WTC11 (cell line): Measurements from ENCODE around the gene ZNF254.

Experiments used
- ATF6 ChIP-seq: sonication (generic); formaldehyde crosslinking; IDR thresholded peaks from 2 replicates; pipeline ENCODE4 v1.8.1; 2023; ENCODE audit warnings: mild to moderate bottlenecking, missing genetic modification reagents
- CTCF ChIP-seq: fragments of 200-600 bp; IDR thresholded peaks from 2 replicates; pipeline ENCODE4 v1.8.0; 2022; ENCODE audit warnings: antibody characterized with exemption
- IRF2 ChIP-seq: sonication (generic); formaldehyde crosslinking; IDR thresholded peaks from 2 replicates; pipeline ENCODE4 v1.8.0; 2022; ENCODE audit warnings: low read depth, missing genetic modification reagents, borderline replicate concordance
- MAX ChIP-seq: sonication (generic); formaldehyde crosslinking; IDR thresholded peaks from 2 replicates; pipeline ENCODE4 v1.8.0; 2022; ENCODE audit warnings: mild to moderate bottlenecking, missing genetic modification reagents
- USF1 ChIP-seq: sonication (generic); formaldehyde crosslinking; IDR thresholded peaks from 2 replicates; pipeline ENCODE4 v1.8.0; 2022; ENCODE audit warnings: mild to moderate bottlenecking, missing genetic modification reagents
- ZNF532 ChIP-seq: fragments of 250-450 bp; sonication (Bioruptor Pico); IDR thresholded peaks from 2 replicates; pipeline ENCODE4 v1.9.0; 2021; ENCODE audit warnings: mild to moderate bottlenecking, borderline replicate concordance

GRCh38 chr19:24051516-24051915 is 35.5 kb upstream of the ZNF254 start:
- TF ChIP-seq CTCF (no peak), USF1 (no peak), ZNF532 (CRISPR knock-in tag) (no peak), ATF6 (CRISPR knock-in tag) (no peak), MAX (CRISPR knock-in tag) (no peak), IRF2 (CRISPR knock-in tag) (no peak)
